Right renal pelvis (tissue), 4 donors: ENCODE measurements around the gene NFKBIE. TPM values are rescaled to one million over a fixed set of nuclear protein-coding genes. Genes with fewer than 3 reads are reported as not detected.
"Not testable (repeated sequence)": the region's sequence is repeated elsewhere in the genome, so short reads cannot be mapped to it uniquely, and the experiment has no call there.

Experiments
- DNase-seq, 4 donors: peaks; one replicate each; pipeline ENCODE4 v3.0.0-alpha.2; 2013; ENCODE audit warnings: low read depth in 4 of 4, low spot score in 3 of 4, missing footprints in 1 of 4
- polyA plus RNA-seq, 4 donors: library from polyadenylated mRNA; unstranded; fragments of 120-200 nt; gene quantifications; one replicate each; pipeline ENCODE4 v1.2.1, GENCODE V29; 2013; ENCODE audit not compliant: insufficient read length in 4 of 4

NFKBIE gene
- polyA plus RNA-seq, 4 donors, result 9.8 to 12.9 (median 11.0) TPM

DNA sequence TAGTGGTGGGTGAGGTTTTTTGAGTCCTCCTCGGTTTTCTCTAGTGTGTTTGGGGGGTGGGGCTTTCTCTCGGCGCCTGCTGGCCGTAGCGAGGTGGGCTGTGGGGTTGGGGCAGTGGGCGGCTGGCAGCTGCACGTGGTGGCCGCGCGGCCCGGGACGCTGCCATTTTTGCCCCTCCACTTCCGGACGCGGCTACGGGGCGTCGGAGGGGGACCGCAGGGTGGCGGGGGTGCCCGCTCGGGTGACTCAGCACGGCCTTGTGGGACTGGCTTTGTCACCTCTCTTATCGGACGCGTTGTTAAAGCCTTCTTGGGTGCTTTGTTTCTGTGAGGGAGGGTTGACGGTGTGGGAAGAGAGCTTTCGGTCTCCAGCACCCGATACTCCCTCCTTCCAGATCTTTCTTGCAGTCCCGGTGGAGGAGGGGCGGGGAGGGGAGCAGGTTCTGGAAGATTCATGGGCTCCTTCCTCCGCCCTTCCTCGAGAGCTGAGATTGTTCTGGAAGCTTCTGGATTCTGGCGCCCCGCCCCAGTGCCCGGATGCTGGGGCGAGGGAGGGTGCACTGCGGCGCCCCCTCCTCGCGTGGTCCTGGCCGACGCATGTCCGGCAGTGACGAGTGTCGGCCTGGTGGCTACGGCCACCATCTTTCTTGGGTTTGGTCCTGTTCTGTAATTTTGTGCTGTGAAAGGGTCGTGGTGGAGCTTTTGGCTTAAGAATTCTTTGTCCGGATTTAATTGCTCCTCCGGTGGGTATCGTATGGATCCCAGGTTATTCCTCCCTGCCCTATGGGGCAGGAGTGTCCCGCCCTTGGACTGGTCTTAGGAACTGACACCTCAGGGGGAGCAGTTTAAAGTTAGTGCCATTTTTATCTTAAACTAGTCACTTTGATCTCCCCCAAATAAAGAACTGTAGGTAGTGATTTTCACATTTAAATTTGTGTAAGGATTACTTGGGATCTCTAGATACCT lies 17.7 kb downstream of the NFKBIE start:
- DNase-seq, result no peak

GRCh38 chr6:44246663-44247337 lies 18.6 kb downstream of the NFKBIE start, which contains the start of gene HSP90AB1:
Gene HSP90AB1, plus strand, starts transcription at chr6:44247101. Its CDS starts 1,529 bp downstream, at chr6:44248630.
- peak; percentile 87 to 95 (median 92) for DNase-seq

DNA sequence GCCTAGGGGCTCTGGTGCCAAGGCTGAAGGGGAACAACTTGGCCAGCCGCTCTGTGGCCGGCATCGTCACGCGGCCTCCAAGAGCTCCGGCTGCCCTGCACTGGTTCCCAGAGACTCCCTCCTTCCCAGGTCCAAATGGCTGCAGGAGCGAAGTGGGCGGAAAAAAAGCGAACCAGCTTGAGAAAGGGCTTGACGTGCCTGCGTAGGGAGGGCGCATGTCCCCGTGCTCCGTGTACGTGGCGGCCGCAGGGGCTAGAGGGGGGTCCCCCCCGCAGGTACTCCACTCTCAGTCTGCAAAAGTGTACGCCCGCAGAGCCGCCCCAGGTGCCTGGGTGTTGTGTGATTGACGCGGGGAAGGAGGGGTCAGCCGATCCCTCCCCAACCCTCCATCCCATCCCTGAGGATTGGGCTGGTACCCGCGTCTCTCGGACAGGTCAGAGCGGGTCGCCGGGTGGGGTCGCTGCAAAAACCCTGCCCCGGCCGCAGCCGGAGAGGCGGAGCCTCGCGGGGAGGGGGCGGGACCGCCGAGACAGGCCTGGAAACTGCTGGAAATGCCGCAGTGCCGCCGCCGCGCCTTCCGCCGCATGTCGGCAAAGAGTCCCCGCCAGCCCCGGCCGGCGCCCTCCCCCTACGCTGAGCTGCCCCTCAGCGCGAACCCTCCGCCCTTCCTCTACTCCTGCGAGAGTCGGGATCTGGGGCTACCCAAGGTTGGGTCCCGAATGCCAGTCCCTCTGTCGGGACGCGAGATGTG lies 19.3 kb downstream of the NFKBIE start:
- DNase-seq, result peak in 1 of 4 donors; percentile 87

DNA sequence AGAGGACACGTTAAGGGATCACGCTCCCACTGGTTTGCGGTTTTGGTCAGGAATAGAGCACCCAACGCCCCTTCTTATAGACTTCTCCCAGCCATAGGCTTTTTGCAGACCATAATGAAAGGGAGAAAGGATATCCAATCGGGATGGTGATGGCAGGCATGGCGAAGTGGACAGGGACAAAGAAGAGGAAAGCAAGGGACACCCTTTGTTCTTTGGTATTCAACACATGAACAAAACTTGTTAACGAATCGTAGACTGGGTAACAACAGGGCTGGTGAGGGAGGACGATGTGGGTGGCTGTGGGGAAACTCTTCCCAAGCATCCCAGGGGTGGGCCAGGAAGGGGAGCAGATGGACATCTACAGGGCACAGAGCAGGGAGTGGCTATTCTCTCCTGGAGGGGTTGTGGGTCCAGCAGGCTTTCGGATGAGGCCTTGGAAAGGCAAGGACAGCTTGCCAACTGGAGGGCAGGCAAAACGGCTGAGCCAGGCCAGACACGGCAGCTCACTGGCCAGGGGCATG lies 19.9 kb downstream of the NFKBIE start:
- DNase-seq, result no peak

DNA sequence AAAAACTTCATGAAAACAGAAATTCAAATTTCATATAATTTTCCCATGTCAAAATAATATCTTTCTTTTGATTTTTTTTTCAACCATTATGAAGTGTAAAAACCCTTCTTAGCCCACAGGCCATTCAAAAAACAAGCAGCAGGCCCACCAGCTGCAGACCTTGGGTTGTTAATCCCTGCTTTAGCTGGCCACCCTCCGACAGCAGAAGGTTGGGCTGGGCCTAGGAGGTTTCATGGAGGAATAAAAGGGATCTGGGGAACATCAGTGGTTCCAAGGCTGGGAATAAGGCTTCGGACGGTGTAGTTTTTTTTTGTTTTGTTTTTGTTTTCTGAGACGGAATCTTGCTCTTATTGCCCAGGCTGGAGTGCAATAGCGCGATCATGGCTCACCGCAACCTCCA lies 22.0 kb downstream of the NFKBIE start:
- DNase-seq, result no peak

DNA sequence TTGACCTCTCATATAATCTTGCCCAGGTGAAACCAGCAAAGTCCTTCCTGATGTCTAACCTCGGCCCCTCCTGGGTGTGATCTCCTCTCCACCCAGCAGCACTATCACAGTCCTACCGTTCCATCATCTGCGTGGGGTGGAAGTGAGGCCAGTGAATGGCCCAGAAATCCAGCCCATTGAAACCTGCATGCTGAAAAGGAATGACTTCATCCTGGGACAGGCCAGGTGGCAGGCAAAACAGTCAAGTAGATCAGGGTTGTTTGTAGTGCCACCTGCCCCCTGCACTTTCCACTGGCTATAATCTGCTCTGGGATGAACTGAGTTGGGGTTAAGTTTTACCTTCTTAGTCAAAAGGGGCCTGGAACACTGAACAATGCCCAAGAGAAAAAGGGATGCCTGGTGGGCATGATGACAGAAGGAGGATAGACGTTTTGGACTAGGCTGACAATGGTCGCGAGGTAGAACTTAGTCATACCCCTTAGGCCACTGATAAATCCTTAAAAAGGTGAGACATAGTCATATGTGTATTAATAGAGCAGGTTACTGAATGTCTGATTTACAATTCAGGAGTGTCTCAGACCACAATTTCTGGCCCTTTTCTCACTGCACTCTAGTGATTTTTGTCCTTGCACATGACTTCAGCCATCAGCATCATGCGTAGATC lies 26.5 kb downstream of the NFKBIE start:
- no peak for DNase-seq

DNA sequence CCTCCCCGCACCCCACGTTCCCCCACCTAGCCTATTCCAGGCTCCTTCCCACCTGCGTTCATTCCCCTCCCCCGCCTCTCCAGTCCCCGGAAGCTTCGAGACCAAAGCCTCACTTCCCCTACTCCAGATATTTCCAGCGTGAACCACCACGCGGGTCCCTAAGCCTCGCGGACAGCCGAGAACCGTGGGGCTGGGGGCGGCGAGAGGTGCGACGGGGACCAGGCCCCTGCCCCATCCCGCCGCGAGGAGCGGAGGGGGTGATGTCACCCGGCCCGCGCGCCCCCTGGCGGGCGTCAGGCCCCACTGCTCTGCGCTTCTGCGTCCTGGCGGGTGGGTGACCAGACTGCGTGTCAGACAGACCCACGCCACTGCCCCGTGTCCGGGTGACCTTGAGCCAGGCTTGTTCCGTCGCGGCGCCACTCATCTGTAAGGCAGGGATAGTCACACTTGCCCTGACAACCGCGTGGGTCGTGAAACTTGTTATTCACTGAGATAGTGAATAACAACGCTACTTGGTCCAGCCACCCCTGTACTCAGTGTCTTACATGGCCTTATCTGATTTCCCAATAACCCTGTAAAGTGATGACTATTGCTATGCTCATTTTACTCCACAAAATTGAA lies 27.4 kb downstream of the NFKBIE start:
- peak in 1 of 4 donors; percentile 61 for DNase-seq

DNA sequence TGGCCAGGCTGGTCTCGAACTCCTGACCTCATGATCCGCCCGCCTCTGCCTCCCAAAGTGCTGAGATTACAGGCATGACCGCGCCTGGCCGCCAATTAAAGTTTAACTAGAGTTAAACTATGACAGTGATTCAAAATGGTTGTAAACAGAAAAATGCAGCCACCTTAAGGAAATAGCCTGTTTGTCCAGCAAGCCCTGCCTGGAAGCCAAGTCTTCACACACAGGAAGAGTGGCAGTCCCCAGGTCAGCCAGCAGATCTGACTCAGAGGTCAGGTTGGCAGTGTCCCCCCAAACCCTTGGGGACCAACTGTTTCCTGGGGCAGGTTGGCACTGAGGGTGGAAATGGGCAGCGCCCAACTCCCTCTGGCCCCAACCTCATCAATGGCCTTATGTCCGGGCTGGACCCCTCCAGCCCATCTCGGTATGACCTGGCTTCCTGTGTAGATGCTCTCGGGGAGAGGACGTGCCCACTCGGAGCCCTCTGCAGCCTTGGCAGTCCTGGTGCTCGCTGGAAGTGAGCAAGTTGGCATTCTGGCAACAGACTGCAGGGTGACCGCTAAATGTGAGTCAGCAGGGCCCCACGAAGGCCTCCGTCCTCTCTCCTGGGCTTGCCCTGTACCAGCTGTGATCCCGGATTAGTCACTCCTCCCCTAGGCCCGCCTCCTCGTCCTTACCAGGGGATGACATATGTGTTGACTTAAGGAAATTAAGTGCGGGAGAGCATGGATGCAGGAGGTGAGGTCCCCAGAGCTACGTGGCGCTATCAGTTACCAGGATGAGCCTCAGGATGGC lies 28.1 kb downstream of the NFKBIE start:
- peak in 1 of 4 donors; percentile 72 for DNase-seq

DNA sequence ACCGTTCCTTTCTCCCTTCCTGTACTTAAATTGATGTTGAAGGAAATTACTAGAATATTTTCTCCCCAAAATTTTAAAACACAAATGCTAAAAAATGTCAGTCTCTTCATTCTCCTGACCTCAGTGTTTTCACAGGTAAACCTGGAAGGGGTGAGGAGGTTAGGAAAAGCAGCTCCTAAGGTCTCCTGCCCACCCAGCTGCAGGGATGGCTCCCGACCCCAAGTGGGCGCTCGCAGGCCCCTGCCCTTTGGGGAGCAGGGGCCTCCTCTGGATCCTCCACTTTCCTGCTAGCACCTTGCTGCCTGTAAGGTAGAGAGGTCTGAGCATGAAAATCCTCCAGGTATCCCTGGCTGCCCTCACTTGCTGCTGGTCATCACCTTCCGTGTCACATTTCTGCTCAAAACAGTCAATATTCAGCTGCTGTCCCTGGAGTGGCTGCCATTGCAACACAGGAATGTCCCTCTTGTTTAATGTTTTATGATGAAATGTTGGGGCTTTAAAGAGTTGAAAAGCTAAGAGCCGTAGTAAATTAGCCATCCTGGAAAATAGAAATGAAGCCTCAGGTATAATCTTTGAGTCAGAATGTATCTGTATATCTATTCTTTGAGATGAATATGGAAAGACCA lies 29.3 kb downstream of the NFKBIE start:
- no peak for DNase-seq

DNA sequence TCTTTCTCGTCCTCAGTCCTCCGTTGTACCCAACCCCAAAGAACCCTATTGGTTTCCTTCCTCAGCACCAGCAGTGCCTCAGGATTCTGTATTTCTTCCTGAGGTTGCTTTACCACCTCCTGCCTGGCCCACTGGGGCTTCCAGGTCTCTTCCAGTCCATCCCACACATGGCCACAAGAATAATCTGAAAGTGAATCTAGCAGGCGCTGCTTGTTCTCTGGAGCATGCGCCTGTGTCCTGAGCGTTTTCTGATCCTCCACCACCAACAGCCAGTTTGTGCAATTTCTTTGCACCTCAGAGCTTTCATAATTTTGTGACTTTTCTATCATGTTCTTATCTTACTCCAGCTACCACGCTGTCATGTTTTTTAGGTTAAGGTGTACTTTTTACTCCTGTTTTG lies 30.1 kb downstream of the NFKBIE start:
- DNase-seq, result no peak

DNA sequence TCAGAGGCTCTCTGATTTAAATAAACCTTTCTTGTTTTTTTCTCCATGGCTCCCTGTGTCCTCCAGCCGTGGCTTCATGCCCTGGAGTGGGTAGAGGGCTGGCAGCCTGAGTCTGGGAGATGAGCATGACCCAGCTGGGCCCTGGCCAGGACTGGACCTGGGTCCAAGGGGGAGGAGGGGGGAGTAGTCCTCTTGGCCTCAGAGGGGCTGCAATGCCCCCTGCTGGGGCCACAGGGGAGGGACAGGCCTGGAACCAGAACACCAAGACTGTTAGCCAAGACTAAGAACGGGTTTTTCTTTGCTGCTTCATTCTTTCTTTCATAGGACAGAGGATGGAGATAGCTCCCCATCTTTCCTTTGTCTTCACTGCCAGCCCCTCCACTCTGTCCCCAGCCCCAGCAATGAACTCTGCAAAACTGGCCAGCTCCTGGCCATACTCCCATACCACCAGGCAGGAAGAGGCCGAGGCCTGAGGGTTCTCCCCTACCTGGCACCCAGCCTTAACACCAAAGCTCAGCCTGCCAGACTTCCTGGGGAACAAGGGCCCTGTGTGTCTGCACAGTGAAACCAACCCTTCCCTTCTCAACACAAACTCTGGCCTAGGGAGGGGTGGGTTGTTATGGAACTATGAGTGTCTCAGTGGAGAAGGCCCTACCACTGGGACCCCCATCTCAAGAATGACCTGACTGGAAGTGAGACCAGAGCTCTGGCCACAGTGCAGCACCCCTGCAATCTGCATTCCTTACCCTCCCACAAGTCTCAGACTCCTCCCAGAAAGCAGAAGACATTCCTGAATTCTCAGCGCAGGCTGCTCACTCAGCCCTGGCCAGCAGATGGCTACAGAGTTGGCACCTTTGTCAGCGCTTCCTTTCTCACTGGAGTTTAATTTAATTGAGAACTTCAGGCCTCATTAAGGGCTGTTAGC lies 31.0 kb downstream of the NFKBIE start:
- no peak for DNase-seq

DNA sequence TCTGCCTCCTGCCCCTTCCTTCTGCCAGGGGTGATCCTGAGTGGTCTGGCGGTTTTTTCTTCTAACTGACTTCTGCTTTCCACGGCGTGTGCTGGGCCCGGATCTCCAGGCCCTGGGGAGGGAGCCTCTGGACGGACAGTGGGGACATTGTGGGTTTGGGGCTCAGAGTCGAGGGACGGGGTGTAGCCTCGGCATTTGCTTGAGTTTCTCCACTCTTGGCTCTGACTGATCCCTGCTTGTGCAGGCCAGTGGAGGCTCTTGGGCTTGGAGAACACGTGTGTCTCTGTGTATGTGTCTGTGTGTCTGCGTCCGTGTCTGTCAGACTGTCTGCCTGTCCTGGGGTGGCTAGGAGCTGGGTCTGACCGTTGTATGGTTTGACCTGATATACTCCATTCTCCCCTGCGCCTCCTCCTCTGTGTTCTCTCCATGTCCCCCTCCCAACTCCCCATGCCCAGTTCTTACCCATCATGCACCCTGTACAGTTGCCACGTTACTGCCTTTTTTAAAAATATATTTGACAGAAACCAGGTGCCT lies 31.7 kb downstream of the NFKBIE start:
- no peak for DNase-seq

GRCh38 chr6:44232676-44233566 lies 32.4 kb downstream of the NFKBIE start:
- no peak for DNase-seq

- DNase-seq, result not testable (repeated sequence)
Observed at GRCh38 chr6:44231426-44231825, 33.9 kb downstream of the NFKBIE start.

DNA sequence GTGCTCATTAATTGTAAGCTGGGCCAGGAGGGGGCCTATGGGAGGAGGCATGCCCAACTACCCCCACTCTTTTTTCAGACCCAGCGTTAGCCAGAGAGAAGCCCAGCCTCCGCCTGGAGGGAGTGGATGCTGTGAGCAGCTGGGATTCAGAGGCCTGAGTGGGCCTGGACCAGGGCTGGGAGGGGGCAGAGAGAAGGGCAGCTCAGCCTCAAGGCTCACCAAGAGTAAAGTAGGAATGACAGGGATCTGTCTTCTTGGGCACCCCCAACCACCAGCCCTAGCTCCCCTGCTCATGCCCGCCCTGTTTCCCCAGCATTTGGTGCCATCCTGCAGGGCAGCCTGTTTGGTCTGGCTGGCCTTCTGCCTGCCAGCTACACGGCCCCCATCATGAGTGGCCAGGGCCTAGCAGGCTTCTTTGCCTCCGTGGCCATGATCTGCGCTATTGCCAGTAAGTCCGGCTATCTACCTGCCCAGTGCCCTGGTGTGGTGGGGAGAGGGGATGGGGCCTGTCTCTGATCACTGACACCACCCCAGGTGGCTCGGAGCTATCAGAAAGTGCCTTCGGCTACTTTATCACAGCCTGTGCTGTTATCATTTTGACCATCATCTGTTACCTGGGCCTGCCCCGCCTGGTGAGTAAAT lies 35.2 kb downstream of the NFKBIE start:
- no peak for DNase-seq
